ENCODE data around the gene ZNF658. TPM values are rescaled to one million over a fixed set of nuclear protein-coding genes. Genes with fewer than 3 reads are reported as not detected.
"Not testable (repeated sequence)": the region's sequence is repeated elsewhere in the genome, so short reads cannot be mapped to it uniquely, and the experiment has no call there.

Gene ZNF658
- polyA plus RNA-seq, 2 donors, result 1.7 to 2.0 TPM

DNA sequence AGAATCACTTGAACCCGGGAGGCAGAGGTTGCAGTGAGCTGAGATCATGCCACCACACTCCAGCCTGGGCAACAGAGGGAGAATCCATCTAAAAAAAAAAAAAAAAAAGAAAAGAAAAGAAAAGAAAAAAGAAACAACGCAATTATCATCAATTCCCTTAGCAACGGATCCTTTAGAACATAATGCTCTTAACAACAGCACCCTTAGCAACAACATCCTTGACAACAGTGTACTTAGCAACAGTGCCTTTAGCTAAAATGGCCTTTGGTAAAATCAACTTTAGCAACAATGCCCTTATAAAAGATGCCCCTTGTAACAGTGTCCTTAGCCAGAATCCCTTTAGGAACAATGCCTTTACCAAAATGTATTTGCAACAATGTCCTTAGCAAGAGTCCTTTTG is 37.1 kb downstream of the ZNF658 start:
- not testable (repeated sequence) for H3K36me3 ChIP-seq (ENCODE audit: control insufficient read depth in 2 of 2, insufficient read depth in 2 of 2, low read length in 1 of 2); H3K4me3 ChIP-seq (ENCODE audit: low read depth in 1 of 2, low read length in 2 of 2); H3K27ac ChIP-seq (ENCODE audit: low read depth in 2 of 2, low read length in 1 of 2); H3K9me3 ChIP-seq (ENCODE audit: control insufficient read depth in 2 of 2, insufficient read depth in 1 of 2, low read depth in 1 of 2, low read length in 1 of 2); H3K4me1 ChIP-seq (ENCODE audit: control insufficient read depth in 2 of 2, insufficient read depth in 2 of 2, low read length in 1 of 2); H3K27me3 ChIP-seq (ENCODE audit: control insufficient read depth in 1 of 2, insufficient read depth in 2 of 2, low read length in 2 of 2)
- 76% methylated on average over 3 of the region's 3 CpGs; no CpG with 5 or more reads in 1 of the 2 donors for WGBS, 2 donors

- not testable (repeated sequence) for H3K27me3 ChIP-seq (ENCODE audit: control insufficient read depth in 1 of 2, insufficient read depth in 2 of 2, low read length in 2 of 2); H3K27ac ChIP-seq (ENCODE audit: low read depth in 2 of 2, low read length in 1 of 2); H3K36me3 ChIP-seq (ENCODE audit: control insufficient read depth in 2 of 2, insufficient read depth in 2 of 2, low read length in 1 of 2); H3K9me3 ChIP-seq (ENCODE audit: control insufficient read depth in 2 of 2, insufficient read depth in 1 of 2, low read depth in 1 of 2, low read length in 1 of 2); H3K4me3 ChIP-seq (ENCODE audit: low read depth in 1 of 2, low read length in 2 of 2); H3K4me1 ChIP-seq (ENCODE audit: control insufficient read depth in 2 of 2, insufficient read depth in 2 of 2, low read length in 1 of 2)
- WGBS, 2 donors, result 54 to 68% methylated on average over 4 of the region's 5 CpGs
Measured at GRCh38 chr9:66938322-66938721, 37.8 kb downstream of the ZNF658 start.

GRCh38 chr9:66939878-66940830 is 39.6 kb downstream of the ZNF658 start:
- 31 to 42% methylated on average over 1 of the region's 2 CpGs for WGBS, 2 donors
- not testable (repeated sequence) for H3K27ac ChIP-seq (ENCODE audit: low read depth in 2 of 2, low read length in 1 of 2); H3K36me3 ChIP-seq (ENCODE audit: control insufficient read depth in 2 of 2, insufficient read depth in 2 of 2, low read length in 1 of 2); H3K4me1 ChIP-seq (ENCODE audit: control insufficient read depth in 2 of 2, insufficient read depth in 2 of 2, low read length in 1 of 2); H3K4me3 ChIP-seq (ENCODE audit: low read depth in 1 of 2, low read length in 2 of 2); H3K27me3 ChIP-seq (ENCODE audit: control insufficient read depth in 1 of 2, insufficient read depth in 2 of 2, low read length in 2 of 2); H3K9me3 ChIP-seq (ENCODE audit: control insufficient read depth in 2 of 2, insufficient read depth in 1 of 2, low read depth in 1 of 2, low read length in 1 of 2)

DNA sequence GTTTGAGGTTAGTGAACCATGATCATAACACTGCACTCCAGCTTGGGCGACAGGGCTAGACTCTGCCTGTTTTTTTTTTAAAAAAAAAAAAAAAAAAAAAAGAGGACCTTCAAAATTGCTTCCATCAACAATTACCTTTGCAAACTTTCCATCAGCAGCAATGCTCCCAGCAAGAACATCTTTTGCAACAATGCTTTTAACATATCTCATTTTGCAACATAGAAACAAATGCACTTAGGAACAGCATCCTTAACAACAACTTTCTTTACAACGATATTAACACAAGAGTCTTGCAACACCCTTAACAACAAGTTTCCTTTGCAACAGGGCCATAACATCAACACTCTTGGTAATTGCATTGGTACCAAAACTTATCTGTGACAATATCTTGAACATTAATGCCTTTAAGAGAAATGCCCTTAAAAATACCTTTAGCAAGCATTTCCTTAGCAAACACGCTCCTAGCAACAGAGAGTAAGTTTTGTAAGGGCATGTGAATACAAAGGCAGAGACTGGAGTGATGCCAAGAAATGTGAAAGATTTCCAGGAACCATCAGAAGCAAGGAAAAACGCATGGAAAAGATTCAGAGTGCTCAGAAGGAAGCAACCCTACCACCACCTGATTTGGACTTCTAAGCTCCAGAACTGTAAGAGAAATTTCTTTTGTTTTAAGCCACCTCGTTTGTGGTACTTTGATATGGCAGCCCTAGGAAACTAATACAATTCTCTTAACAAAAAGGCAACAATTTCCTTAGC is 42.1 kb downstream of the ZNF658 start:
- not testable (repeated sequence) for H3K9me3 ChIP-seq (ENCODE audit: control insufficient read depth in 2 of 2, insufficient read depth in 1 of 2, low read depth in 1 of 2, low read length in 1 of 2); H3K4me3 ChIP-seq (ENCODE audit: low read depth in 1 of 2, low read length in 2 of 2); H3K27me3 ChIP-seq (ENCODE audit: control insufficient read depth in 1 of 2, insufficient read depth in 2 of 2, low read length in 2 of 2); H3K36me3 ChIP-seq (ENCODE audit: control insufficient read depth in 2 of 2, insufficient read depth in 2 of 2, low read length in 1 of 2); H3K4me1 ChIP-seq (ENCODE audit: control insufficient read depth in 2 of 2, insufficient read depth in 2 of 2, low read length in 1 of 2); H3K27ac ChIP-seq (ENCODE audit: low read depth in 2 of 2, low read length in 1 of 2)
- 28 to 34% methylated on average over 4 to 5 of the region's 5 CpGs for WGBS, 2 donors

GRCh38 chr9:66952576-66952975 is 52.1 kb downstream of the ZNF658 start:
- not testable (repeated sequence) for H3K4me1 ChIP-seq (ENCODE audit: control insufficient read depth in 2 of 2, insufficient read depth in 2 of 2, low read length in 1 of 2); H3K9me3 ChIP-seq (ENCODE audit: control insufficient read depth in 2 of 2, insufficient read depth in 1 of 2, low read depth in 1 of 2, low read length in 1 of 2); H3K27me3 ChIP-seq (ENCODE audit: control insufficient read depth in 1 of 2, insufficient read depth in 2 of 2, low read length in 2 of 2); H3K27ac ChIP-seq (ENCODE audit: low read depth in 2 of 2, low read length in 1 of 2); H3K36me3 ChIP-seq (ENCODE audit: control insufficient read depth in 2 of 2, insufficient read depth in 2 of 2, low read length in 1 of 2); H3K4me3 ChIP-seq (ENCODE audit: low read depth in 1 of 2, low read length in 2 of 2)
- 89 to 99% methylated on average over 9 to 11 of the region's 11 CpGs for WGBS, 2 donors

Other genes starting within 250 kb of the ZNF658 start
- not detected for gene SPATA31A3, start 91.8 kb downstream of the ZNF658 start, polyA plus RNA-seq